Measurements from ENCODE around the gene PERCC1. TPM values are rescaled to one million over a fixed set of nuclear protein-coding genes. Genes with fewer than 3 reads are reported as not detected.

Gene PERCC1
- total RNA-seq, 4 donors from 2014 or later: not detected

DNA sequence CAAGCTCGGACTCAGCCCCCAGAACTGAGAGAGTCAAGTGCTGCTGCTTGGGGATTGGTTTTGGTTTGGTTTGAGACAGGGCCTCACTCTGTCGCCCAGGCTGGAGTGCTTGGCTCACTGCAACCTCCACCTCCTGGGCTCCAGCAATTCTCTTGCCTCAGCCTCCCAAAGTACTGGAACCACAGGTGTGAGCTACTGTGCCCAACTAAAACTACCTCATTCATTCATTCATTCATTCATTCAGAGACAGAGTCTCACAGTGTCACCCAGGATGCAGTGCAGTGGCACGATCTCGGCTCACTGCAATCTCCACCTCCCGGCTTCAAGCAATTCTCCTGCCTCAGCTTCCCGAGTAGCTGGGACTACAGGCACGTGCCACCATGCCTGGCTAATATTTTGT, 41.1 kb upstream of the PERCC1 start:
- Histone ChIP-seq H3K36me3 (no peaks in the 10 kb centered on the region), H3K4me1 (no peaks in the 10 kb centered on the region), H3K27me3 (no peaks in the 10 kb centered on the region), H3K27ac (no peak overlapping the region), H3K9me3 (no peaks in the 10 kb centered on the region), H3K4me3 (no peak overlapping the region)
- intact Hi-C loops (cut with DNase I; ENCODE audit: low total_unique reads): no loop called here
- TF ChIP-seq POLR2A (IDR thresholded peaks at IDR 0.05): no peak
- TF ChIP-seq, protein P1, sequence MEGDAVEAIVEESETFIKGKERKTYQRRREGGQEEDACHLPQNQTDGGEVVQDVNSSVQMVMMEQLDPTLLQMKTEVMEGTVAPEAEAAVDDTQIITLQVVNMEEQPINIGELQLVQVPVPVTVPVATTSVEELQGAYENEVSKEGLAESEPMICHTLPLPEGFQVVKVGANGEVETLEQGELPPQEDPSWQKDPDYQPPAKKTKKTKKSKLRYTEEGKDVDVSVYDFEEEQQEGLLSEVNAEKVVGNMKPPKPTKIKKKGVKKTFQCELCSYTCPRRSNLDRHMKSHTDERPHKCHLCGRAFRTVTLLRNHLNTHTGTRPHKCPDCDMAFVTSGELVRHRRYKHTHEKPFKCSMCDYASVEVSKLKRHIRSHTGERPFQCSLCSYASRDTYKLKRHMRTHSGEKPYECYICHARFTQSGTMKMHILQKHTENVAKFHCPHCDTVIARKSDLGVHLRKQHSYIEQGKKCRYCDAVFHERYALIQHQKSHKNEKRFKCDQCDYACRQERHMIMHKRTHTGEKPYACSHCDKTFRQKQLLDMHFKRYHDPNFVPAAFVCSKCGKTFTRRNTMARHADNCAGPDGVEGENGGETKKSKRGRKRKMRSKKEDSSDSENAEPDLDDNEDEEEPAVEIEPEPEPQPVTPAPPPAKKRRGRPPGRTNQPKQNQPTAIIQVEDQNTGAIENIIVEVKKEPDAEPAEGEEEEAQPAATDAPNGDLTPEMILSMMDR (IDR thresholded peaks at IDR 0.05): no peak
- no peak for DNase-seq

GRCh38 chr16:1390239-1390779, 40.6 kb upstream of the PERCC1 start:
- no peaks in the 10 kb centered on the region for H3K4me1 ChIP-seq
- no peaks in the 10 kb centered on the region for H3K27me3 ChIP-seq
- H3K27ac ChIP-seq: no peak overlapping the region
- intact Hi-C loops (cut with DNase I; ENCODE audit: low total_unique reads): no loop called here
- H3K4me3 ChIP-seq: no peak overlapping the region
- no peak for DNase-seq
- H3K9me3 ChIP-seq: no peaks in the 10 kb centered on the region
- no peaks in the 10 kb centered on the region for H3K36me3 ChIP-seq
- TF ChIP-seq, protein P1 (IDR thresholded peaks at IDR 0.05): no peak
- no peak for TF ChIP-seq POLR2A (IDR thresholded peaks at IDR 0.05)

- no peak for TF ChIP-seq POLR2A (IDR thresholded peaks at IDR 0.05)
- TF ChIP-seq, protein P1 (IDR thresholded peaks at IDR 0.05): no peak
- Histone ChIP-seq H3K9me3 (no peaks in the 10 kb centered on the region), H3K4me1 (no peaks in the 10 kb centered on the region), H3K4me3 (no peak overlapping the region), H3K27me3 (no peaks in the 10 kb centered on the region), H3K36me3 (no peaks in the 10 kb centered on the region), H3K27ac (no peak overlapping the region)
- intact Hi-C loops (cut with DNase I; ENCODE audit: low total_unique reads): no loop called here
- no peak for DNase-seq
These were observed 38.1 kb upstream of the PERCC1 start for GRCh38 chr16:1392826-1393225.

DNA sequence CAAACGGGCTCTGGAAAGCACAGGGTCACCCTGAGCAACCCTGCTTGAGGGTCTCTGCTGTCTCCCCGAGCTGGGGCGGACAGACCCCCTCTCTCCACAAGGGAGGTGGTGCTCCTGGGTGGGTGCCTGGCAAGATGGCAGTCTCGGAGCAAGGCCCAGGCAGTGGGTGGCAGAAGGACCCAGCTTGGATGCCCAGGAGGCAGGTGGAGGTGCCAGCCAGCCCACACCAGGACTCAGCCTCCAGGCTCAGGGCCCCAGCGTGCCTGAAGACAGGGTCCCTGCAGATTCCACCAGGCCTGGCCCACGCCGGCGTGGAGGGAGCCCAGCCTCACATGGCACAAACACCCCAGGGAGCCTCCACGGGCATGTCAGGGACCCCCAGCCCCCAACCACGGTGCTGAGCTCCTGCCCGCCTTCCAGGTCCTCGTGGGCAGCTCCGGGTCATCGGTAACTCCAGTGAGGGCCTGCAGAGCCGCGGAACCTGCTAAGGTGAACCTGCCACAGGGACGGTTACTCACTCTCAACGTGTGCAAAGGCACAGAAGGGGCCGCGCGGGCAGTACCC, 37.2 kb upstream of the PERCC1 start:
- no peak for DNase-seq
- Histone ChIP-seq H3K4me3 (no peak overlapping the region), H3K36me3 (no peaks in the 10 kb centered on the region), H3K27me3 (no peaks in the 10 kb centered on the region), H3K9me3 (no peaks in the 10 kb centered on the region), H3K4me1 (no peaks in the 10 kb centered on the region), H3K27ac (no peak overlapping the region)
- TF ChIP-seq, protein P1 (IDR thresholded peaks at IDR 0.05): no peak
- TF ChIP-seq POLR2A (IDR thresholded peaks at IDR 0.05): no peak
- intact Hi-C loops (cut with DNase I; ENCODE audit: low total_unique reads): no loop called here

DNA sequence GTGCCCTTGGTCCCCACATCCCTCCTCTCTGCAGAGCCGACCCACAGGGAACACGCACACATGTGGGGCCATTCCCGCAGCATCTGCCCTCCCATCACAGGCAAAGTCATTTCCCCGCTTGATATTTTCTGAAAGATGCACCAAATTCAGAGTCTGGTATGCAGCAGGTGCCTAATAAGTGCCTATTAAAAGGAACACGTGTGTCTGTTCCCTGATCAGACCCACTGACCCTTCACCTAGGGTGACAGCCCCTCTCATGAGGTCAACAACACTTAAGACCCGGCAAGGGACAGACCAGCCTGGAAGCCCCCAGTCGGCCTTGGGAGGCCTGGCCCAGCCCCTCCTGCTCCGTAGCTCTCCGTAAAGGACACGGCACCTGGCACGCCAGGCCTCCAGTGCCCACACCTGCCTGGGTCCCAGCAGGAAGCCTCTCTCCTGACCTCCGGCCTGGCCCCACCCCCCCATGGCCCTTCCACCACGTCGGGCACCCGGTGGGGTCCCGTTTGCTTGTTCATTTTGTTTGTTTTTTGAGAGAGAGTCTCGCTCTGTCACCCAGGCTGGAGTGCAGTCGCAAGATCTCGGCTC, 36.4 kb upstream of the PERCC1 start:
- Histone ChIP-seq H3K9me3 (no peaks in the 10 kb centered on the region), H3K27ac (no peak overlapping the region), H3K36me3 (no peaks in the 10 kb centered on the region), H3K27me3 (no peaks in the 10 kb centered on the region), H3K4me1 (no peaks in the 10 kb centered on the region), H3K4me3 (no peak overlapping the region)
- no peak for DNase-seq
- intact Hi-C loops (cut with DNase I; ENCODE audit: low total_unique reads): no loop called here
- TF ChIP-seq, protein P1 (IDR thresholded peaks at IDR 0.05): no peak
- TF ChIP-seq POLR2A (IDR thresholded peaks at IDR 0.05): no peak
